Measurements from ENCODE around the gene SYT15.
A peak's percentile ranks its signal among the peaks of the same experiment; 100 is the strongest.
"Not testable (repeated sequence)": the region's sequence is repeated elsewhere in the genome, so short reads cannot be mapped to it uniquely, and the experiment has no call there.

SYT15 gene

GRCh38 chr10:46554166-46554781 lies 24.7 kb upstream of the SYT15 start:
- intact Hi-C loops (cut with DNase I): no loop called here
- peak in 2 of 10 donors; percentile 67 to 81 for DNase-seq

GRCh38 chr10:46555366-46555712 lies 23.6 kb upstream of the SYT15 start:
- intact Hi-C loops (cut with DNase I): no loop called here
- peak in 3 of 10 donors; percentile 6 to 71 (median 13) for DNase-seq

DNA sequence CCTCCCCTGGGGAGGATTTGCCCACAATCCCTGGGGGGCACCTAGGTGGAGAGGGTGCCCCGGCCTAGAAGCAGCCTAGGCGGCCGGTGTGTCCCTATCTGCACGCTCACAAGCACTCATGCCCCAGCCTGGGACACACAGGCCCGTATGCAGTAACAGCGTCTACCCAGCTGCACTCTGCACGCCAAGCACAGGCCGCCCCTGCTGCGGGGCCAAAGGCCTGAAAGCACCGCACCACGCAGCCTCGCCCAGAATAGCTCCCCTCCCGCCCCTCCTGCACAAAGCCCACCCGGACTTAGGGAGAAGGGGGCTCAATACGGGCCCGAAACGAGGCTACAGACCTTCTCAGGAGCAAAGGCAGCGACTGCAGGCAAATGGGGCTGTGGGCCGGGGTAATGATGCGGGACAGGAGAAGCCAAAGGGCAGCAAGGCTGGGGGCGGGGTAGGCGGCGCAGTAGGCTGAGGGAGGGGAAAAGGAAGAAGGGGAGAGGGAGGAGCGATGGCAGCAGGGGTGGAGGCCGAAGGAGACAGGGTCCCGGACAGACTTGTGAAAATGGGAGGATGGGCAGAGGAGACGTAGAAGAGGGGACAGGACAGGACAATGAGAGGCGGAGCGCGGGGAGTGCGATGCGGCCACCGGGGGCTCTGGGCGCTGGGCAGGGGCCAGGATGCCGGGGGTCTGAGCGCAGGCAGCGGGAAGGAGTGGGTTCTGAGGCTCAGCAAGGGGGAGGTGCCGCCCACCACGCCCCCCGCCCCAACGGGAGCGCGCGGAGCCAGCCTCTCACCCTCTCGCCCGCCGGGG lies 23.0 kb upstream of the SYT15 start:
- intact Hi-C loops (cut with DNase I): no loop called here
- peak; percentile 2 to 89 (median 16) for DNase-seq

GRCh38 chr10:46556515-46557318 lies 22.2 kb upstream of the SYT15 start, which contains the start of gene GPRIN2:
TSS of gene GPRIN2 (minus strand) at chr10:46556658. CDS start at chr10:46550736, 5,922 bp downstream.
- intact Hi-C loops (cut with DNase I): no loop called here
- peak in 9 of 10 donors; percentile 7 to 88 (median 15) for DNase-seq

- DNase-seq: peak; percentile 1 to 92 (median 15)
- intact Hi-C loops (cut with DNase I): no loop called here
Measured at GRCh38 chr10:46557319-46558121, 21.4 kb upstream of the SYT15 start.

DNA sequence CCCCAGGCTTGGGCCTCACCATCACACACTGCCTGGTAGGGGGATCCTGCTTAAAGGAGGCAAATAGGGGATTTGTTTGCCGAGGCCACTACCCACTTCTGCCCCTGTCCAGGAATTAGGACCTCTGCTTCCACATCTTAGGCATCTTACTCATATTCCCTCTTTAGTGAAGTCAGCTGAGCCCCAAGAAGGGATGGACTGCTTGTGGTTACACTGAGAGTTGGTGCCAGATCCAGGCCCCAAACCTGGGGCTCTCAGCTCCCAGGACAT lies 20.9 kb upstream of the SYT15 start:
- no peak for DNase-seq
- intact Hi-C loops (cut with DNase I): no loop called here

- intact Hi-C loops (cut with DNase I): no loop called here
- peak in 9 of 10 donors; percentile 1 to 82 (median 14) for DNase-seq
Measured at GRCh38 chr10:46558392-46559185, 20.3 kb upstream of the SYT15 start.

DNA sequence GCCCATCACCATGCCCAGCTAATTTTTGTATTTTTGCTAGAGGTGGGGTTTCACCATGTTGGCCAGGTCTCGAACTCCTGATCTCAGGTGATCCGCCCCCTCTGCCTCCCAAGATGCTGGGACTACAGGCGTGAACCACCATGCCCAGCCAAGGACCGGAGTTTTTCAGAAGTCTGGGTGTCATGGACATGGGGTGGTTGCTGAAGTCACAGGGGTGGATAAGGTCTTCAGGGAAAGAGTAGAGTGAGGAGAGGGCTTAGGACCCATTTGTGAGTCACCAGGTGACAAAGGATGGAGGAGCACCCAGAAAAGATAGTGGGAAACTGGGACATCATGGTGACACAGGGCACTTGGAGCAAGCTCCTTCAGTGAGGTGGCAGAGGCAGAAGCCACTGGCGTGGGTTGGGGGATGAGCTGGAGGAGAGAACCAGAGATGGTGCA lies 19.7 kb upstream of the SYT15 start:
- intact Hi-C loops (cut with DNase I): no loop called here
- DNase-seq: peak in 8 of 10 donors; percentile 1 to 72 (median 22)

DNA sequence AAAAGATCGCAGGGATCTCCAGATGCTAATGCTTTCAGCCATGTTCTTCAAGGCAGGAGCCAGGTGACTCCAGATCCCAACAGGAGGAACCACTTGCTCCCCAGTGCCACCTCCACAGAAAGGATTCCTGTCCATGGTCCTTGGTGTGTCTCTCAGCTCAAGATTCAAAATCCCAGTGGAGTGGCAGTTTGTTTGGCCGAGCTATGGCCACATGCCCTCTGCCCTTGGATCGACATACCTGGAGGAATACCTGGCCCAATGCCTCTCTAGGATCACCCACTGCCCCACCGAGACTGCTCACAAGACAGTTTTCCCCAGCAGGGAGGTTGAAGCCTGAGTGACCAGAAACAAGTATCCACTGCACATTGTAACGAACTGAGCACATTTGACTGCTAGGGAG lies 18.5 kb upstream of the SYT15 start:
- intact Hi-C loops (cut with DNase I): no loop called here
- peak in 7 of 10 donors; percentile 2 to 82 (median 13) for DNase-seq

- intact Hi-C loops (cut with DNase I): no loop called here
- DNase-seq: peak in 1 of 10 donors; percentile 46
Measured at GRCh38 chr10:46560952-46561351, 18.0 kb upstream of the SYT15 start.

GRCh38 chr10:46565591-46566332 lies 13.2 kb upstream of the SYT15 start:
- intact Hi-C loops (cut with DNase I): not testable (repeated sequence)
- DNase-seq: peak; percentile 24 to 96 (median 68)

DNA sequence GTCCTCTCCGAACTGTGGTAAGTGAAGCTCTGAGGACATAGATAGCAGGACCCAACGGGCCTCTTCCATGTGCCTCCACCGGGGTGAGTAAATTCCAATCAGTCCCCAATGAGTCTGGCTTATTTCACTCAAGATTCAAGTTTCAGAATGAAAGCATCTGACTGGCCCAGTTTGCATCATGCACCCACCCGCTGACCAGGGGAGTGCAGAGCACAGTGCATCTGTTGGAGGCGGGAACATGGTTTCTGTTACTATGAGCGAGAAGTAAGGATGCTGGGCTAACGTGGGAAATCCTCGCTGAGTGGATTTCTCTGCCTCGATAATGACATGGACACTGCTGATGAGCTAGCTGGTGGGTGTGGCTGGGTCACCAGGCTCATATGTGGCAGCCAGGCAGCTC lies 11.8 kb upstream of the SYT15 start:
- intact Hi-C loops (cut with DNase I): not testable (repeated sequence)
- peak in 3 of 10 donors; percentile 4 to 44 (median 40) for DNase-seq

GRCh38 chr10:46570655-46571054 lies 8.3 kb upstream of the SYT15 start:
- DNase-seq; intact Hi-C loops (cut with DNase I): not testable (repeated sequence)

DNA sequence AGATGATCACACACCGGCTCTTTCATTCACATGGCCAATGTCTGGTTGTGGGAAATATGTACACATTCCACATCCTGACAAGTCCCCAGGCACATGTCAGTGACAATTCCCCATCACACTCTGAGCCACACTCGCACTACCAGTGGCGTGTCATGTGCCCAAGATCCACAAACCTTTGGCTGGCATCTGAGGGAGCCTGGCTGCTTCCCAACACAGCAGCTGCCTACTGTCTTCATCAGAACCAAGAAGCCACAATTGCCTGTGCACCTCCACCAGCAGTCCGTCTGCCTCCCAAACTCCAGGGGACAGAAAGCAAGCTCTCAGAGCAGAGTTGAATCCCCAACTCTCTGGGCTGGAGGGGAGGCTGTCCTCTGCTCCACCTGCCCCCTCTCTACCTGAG lies 6.2 kb upstream of the SYT15 start:
- intact Hi-C loops (cut with DNase I): not testable (repeated sequence)
- peak in 2 of 10 donors; percentile 27 to 68 for DNase-seq

GRCh38 chr10:46573314-46573713 lies 5.6 kb upstream of the SYT15 start:
- intact Hi-C loops (cut with DNase I): not testable (repeated sequence)
- DNase-seq: peak in 2 of 10 donors; percentile 25 to 59

GRCh38 chr10:46573884-46574283 lies 5.0 kb upstream of the SYT15 start:
- DNase-seq: peak in 1 of 10 donors; percentile 2
- intact Hi-C loops (cut with DNase I): not testable (repeated sequence)

GRCh38 chr10:46577624-46578473 lies 1.1 kb upstream of the SYT15 start:
- intact Hi-C loops (cut with DNase I): not testable (repeated sequence)
- DNase-seq: peak in 2 of 10 donors; percentile 63

- peak in 1 of 10 donors; percentile 14 for DNase-seq
Measured at GRCh38 chr10:46579378-46579777, 450 bp downstream of the SYT15 start.

More at GRCh38 chr10:46579378-46579777, 450 bp downstream of the SYT15 start:
- intact Hi-C loops (cut with DNase I): not testable (repeated sequence)
